ENCODE measurements around the gene LIPT2. TPM values are rescaled to one million over a fixed set of nuclear protein-coding genes. Genes with fewer than 3 reads are reported as not detected.
A peak's percentile ranks its signal among the peaks of the same experiment; 100 is the strongest.
"Not testable (repeated sequence)": the region's sequence is repeated elsewhere in the genome, so short reads cannot be mapped to it uniquely, and the experiment has no call there.

LIPT2 gene
- total RNA-seq, 1 experiment from 2014 or later = 14.4 TPM

DNA sequence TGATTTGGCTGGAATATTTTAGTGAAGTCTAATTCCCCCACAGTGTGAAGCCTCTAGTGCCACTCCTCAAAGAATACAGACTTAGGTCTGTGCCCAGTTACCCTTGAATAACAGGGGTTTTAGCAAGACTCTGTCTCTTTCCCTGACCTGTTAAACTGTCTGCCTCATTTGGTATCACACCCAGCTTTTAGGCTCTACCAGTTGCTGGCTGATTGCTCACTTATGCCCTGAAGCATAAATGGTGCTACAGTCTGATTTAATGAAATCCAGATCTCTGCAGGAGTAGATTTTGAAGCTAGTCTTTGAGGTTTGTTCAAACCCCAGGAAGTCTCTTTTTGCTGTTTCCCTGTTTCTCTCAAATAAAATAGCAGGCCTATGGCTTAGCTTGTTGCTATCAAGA is 45.2 kb upstream of the LIPT2 start:
- no peak for DNase-seq
- H3K36me3 ChIP-seq (ENCODE audit: control insufficient read depth, insufficient read depth, low read length) = no peaks in the 10 kb centered on the region
- no peaks in the 10 kb centered on the region for H3K36me3 Mint-ChIP-seq (ENCODE audit: insufficient read depth, unreplicated experiment)
- H3K27me3 Mint-ChIP-seq (ENCODE audit: insufficient read depth, unreplicated experiment) = no peaks in the 10 kb centered on the region
- BruUV-seq (replicated peaks) = no TSS peak
- intact Hi-C loops (cut with micrococcal nuclease; ENCODE audit: unreplicated experiment) = no loop called here
- H3K9me3 ChIP-seq = peaks cover 36% of the 10 kb centered on the region
- TF ChIP-seq, protein P1, sequence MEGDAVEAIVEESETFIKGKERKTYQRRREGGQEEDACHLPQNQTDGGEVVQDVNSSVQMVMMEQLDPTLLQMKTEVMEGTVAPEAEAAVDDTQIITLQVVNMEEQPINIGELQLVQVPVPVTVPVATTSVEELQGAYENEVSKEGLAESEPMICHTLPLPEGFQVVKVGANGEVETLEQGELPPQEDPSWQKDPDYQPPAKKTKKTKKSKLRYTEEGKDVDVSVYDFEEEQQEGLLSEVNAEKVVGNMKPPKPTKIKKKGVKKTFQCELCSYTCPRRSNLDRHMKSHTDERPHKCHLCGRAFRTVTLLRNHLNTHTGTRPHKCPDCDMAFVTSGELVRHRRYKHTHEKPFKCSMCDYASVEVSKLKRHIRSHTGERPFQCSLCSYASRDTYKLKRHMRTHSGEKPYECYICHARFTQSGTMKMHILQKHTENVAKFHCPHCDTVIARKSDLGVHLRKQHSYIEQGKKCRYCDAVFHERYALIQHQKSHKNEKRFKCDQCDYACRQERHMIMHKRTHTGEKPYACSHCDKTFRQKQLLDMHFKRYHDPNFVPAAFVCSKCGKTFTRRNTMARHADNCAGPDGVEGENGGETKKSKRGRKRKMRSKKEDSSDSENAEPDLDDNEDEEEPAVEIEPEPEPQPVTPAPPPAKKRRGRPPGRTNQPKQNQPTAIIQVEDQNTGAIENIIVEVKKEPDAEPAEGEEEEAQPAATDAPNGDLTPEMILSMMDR (IDR thresholded peaks at IDR 0.05; ENCODE audit: insufficient read depth in 1 of 2, low read depth in 1 of 2, low read length in 1 of 2, severe bottlenecking in 1 of 2, unreplicated experiment in 1 of 2) = no peak
- ChIA-PET CTCF (interaction anchor here (0.8 kb wide), 1 partner anchor 86 kb away, joined by 3 read pairs; no protein-coding TSS in a partner anchor), POLR2A (no interaction called here)
- H3K27me3 ChIP-seq (replicated peaks; ENCODE audit: control insufficient read depth, insufficient read depth, low read length) = no peaks in the 10 kb centered on the region
- H3K4me3 ChIP-seq (ENCODE audit: low read depth, low read length) = no peak overlapping the region
- H3K4me1 Mint-ChIP-seq (ENCODE audit: low read depth, unreplicated experiment) = peaks cover 14% of the 10 kb centered on the region
- peaks cover 20% of the 10 kb centered on the region for H3K4me1 ChIP-seq
- no peak overlapping the region for H3K27ac Mint-ChIP-seq (ENCODE audit: unreplicated experiment)
- no peak overlapping the region for H3K4me3 Mint-ChIP-seq (ENCODE audit: unreplicated experiment)
- H3K9me3 Mint-ChIP-seq (ENCODE audit: unreplicated experiment) = peaks cover 58% of the 10 kb centered on the region

DNA sequence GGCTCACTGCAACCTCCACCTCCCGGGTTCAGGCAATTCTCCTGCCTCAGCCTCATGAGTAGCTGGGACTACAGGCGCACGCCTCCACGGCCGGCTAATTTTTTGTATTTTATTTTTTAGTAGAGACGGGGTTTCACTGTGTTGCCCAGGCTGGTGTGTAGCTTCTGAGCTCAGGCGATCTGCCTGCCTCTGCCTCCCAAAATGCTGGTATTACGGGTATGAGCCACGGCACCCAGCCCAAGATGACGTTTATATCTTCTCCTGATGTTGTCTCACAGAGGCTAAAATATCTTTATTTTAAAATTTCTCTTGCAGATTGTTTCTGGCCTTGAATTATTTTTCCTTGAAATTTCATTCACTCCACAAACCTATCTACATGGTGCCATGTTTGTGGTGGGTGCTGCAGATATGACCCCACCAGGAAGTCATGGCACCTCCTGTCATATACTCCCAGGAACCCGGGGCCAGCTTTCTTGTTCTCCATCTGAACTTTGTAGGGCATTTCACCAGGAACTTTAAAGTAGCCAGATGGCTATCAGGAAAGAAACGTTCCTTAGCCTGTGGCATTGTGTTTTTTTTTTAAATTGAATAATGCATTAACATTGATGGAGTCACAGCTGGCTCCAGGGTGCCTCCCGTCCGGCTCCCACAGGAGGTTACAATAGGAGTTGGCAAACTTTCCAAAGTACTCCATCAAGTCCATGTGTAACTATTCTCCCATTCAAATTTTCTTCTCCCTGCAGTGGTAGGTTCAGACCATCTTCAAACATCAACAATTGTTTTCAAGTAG is 42.0 kb upstream of the LIPT2 start:
- Mint-ChIP-seq H3K27ac (ENCODE audit: unreplicated experiment) (peak overlapping the region; percentile 82), H3K27me3 (ENCODE audit: insufficient read depth, unreplicated experiment) (no peaks in the 10 kb centered on the region), H3K4me3 (ENCODE audit: unreplicated experiment) (no peak overlapping the region), H3K9me3 (ENCODE audit: unreplicated experiment) (peaks cover 38% of the 10 kb centered on the region), H3K4me1 (ENCODE audit: low read depth, unreplicated experiment) (peaks cover 32% of the 10 kb centered on the region), H3K36me3 (ENCODE audit: insufficient read depth, unreplicated experiment) (no peaks in the 10 kb centered on the region)
- peaks cover 25% of the 10 kb centered on the region for H3K4me1 ChIP-seq
- TF ChIP-seq, protein P1 (IDR thresholded peaks at IDR 0.05; ENCODE audit: insufficient read depth in 1 of 2, low read depth in 1 of 2, low read length in 1 of 2, severe bottlenecking in 1 of 2, unreplicated experiment in 1 of 2) = no peak
- no TSS peak for BruUV-seq (replicated peaks)
- peaks cover 18% of the 10 kb centered on the region for H3K9me3 ChIP-seq
- ChIA-PET POLR2A (interaction anchor here (1.6 kb wide), 1 partner anchor 42 kb away, joined by 6 read pairs; the partner anchor contains the start of gene LIPT2), CTCF (no interaction called here)
- intact Hi-C loops (cut with micrococcal nuclease; ENCODE audit: unreplicated experiment) = no loop called here
- no peaks in the 10 kb centered on the region for H3K27me3 ChIP-seq (replicated peaks; ENCODE audit: control insufficient read depth, insufficient read depth, low read length)
- no peak overlapping the region for H3K4me3 ChIP-seq (ENCODE audit: low read depth, low read length)
- DNase-seq = no peak
- H3K36me3 ChIP-seq (ENCODE audit: control insufficient read depth, insufficient read depth, low read length) = no peaks in the 10 kb centered on the region

DNA sequence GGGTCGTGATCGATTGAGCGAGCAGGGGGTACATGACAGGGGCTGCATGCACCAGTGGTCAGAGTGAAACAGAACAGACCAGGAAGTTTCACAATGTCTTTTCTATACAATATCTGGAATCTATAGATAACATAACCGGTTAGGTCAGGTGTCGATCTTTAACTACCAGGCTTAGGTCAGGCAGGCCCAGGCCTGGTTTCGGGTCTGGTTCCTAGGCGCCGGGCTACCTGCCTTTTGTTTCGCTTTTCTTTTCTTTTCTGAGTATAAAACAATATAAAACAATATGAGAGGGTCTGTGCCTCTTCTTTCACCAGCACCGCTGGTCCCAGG is 41.4 kb upstream of the LIPT2 start:
- peaks cover 32% of the 10 kb centered on the region for H3K4me1 Mint-ChIP-seq (ENCODE audit: low read depth, unreplicated experiment)
- POLR2A ChIA-PET = interaction anchor here (1.6 kb wide), 1 partner anchor 42 kb away, joined by 6 read pairs; the partner anchor contains the start of gene LIPT2
- DNase-seq = peak in 1 of 2 experiments; percentile 56
- H3K27me3 Mint-ChIP-seq (ENCODE audit: insufficient read depth, unreplicated experiment); H3K36me3 Mint-ChIP-seq (ENCODE audit: insufficient read depth, unreplicated experiment); CTCF ChIA-PET; H3K4me3 ChIP-seq (ENCODE audit: low read depth, low read length); H3K36me3 ChIP-seq (ENCODE audit: control insufficient read depth, insufficient read depth, low read length); H3K27me3 ChIP-seq (replicated peaks; ENCODE audit: control insufficient read depth, insufficient read depth, low read length); BruUV-seq (replicated peaks); intact Hi-C loops (cut with micrococcal nuclease; ENCODE audit: unreplicated experiment): not testable (repeated sequence)
- peak overlapping the region; percentile 19 for H3K4me3 Mint-ChIP-seq (ENCODE audit: unreplicated experiment)
- H3K9me3 Mint-ChIP-seq (ENCODE audit: unreplicated experiment) = peaks cover 31% of the 10 kb centered on the region
- H3K27ac Mint-ChIP-seq (ENCODE audit: unreplicated experiment) = peak overlapping the region; percentile 82
- H3K9me3 ChIP-seq = peaks cover 12% of the 10 kb centered on the region
- peaks cover 25% of the 10 kb centered on the region for H3K4me1 ChIP-seq
